GM10248 (cell line): ENCODE measurements around the gene RNF167.

Experiments used
- CTCF ChIA-PET: fragments of 300-600 bp; sonication (Branson Sonifier 250); formaldehyde crosslinking; extraction: SDS; loops from one replicate; lab custom pipeline; 2021; ENCODE audit warnings: antibody characterized with exemption; lab: Yijun Ruan, JAX
- POLR2A ChIA-PET: fragments of 350-650 bp; sonication (Branson Sonifier 250); formaldehyde crosslinking; extraction: SDS; loops from one replicate; lab custom pipeline; 2020; ENCODE audit warnings: antibody characterized with exemption; lab: Yijun Ruan, JAX
- DNase-seq: peaks from one replicate; pipeline ENCODE4 v3.0.0; 2012; ENCODE audit errors: extremely low spot score
- TF ChIP-seq, protein P1 (sequence below): IDR thresholded peaks from 2 replicates; pipeline ENCODE4 v1.5.1; 2012; ENCODE audit warnings: mild to moderate bottlenecking, low read depth; ENCODE audit errors: extremely low read depth, missing control alignments, control extremely low read depth

RNF167 gene

DNA sequence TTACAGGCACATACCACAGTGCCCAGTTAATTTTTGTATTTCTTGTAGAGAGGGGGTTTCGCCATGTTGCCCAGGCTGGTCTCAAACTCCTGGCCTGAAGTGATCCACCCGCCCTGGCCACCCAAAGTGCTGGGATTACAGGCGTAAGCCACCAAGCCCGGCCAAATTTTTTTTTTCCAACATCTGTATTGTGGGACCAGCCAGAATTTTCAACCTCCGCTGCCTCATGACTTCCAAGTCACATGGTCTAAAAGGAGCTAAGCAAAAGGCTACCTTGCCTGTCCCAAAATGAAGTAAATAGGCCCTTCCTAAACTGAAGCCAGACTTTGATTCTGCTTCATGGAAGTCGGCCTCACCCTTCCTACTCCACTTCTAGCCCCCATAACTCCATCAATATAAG lies 31.8 kb downstream of the RNF167 start:
- POLR2A ChIA-PET = no interaction called here
- TF ChIP-seq, protein P1, sequence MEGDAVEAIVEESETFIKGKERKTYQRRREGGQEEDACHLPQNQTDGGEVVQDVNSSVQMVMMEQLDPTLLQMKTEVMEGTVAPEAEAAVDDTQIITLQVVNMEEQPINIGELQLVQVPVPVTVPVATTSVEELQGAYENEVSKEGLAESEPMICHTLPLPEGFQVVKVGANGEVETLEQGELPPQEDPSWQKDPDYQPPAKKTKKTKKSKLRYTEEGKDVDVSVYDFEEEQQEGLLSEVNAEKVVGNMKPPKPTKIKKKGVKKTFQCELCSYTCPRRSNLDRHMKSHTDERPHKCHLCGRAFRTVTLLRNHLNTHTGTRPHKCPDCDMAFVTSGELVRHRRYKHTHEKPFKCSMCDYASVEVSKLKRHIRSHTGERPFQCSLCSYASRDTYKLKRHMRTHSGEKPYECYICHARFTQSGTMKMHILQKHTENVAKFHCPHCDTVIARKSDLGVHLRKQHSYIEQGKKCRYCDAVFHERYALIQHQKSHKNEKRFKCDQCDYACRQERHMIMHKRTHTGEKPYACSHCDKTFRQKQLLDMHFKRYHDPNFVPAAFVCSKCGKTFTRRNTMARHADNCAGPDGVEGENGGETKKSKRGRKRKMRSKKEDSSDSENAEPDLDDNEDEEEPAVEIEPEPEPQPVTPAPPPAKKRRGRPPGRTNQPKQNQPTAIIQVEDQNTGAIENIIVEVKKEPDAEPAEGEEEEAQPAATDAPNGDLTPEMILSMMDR = no peak
- CTCF ChIA-PET = interaction anchor here (1.0 to 5.5 kb wide), 5 partner anchors 8 to 17 kb away, joined by 3 to 47 read pairs (median 6); no protein-coding TSS in a partner anchor
- no peak for DNase-seq

DNA sequence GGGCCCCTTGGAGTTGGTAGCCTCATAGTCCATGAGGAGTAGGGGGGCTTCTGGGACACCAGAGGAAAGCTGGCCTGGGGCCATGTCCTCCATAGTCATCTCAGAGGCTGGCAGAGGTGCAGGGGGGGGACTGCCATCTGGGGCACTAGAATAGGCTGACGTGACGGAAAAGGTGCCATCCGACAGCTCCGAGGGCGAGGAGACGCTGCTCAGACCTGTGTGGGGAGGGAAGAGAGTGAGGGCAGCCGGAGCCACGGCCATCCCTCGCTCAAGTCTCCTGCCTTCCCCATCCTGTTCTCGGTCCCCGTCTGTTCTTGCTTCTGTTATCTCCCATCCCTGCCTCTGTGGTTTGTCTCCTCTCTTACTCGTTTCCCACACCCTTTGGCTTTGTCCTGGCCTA lies 32.3 kb downstream of the RNF167 start:
- DNase-seq = no peak
- TF ChIP-seq, protein P1 = no peak
- ChIA-PET POLR2A (no interaction called here), CTCF (interaction anchor here (1.1 to 5.5 kb wide), 3 partner anchors 8 to 16 kb away, joined by 3 to 47 read pairs (median 7); no protein-coding TSS in a partner anchor)

GRCh38 chr17:4972752-4973151 lies 32.7 kb downstream of the RNF167 start:
- TF ChIP-seq, protein P1 = no peak
- ChIA-PET CTCF (interaction anchor here (1.1 kb wide), 1 partner anchor 9 kb away, joined by 3 read pairs; no protein-coding TSS in a partner anchor), POLR2A (interaction anchor here (0.6 kb wide), 2 partner anchors 45 to 50 kb away, joined by 3 read pairs; no protein-coding TSS in a partner anchor)
- DNase-seq = no peak

- no peak for DNase-seq
- CTCF ChIA-PET = interaction anchor here (1.1 to 1.9 kb wide), 3 partner anchors 12 to 57 kb away, joined by 3 to 7 read pairs (median 4); partner anchors contain the start of gene CAMTA2
- TF ChIP-seq, protein P1 = no peak
- POLR2A ChIA-PET = interaction anchor here (0.6 kb wide), 2 partner anchors 44 to 50 kb away, joined by 3 read pairs; no protein-coding TSS in a partner anchor
Measured at GRCh38 chr17:4973256-4974114, 33.4 kb downstream of the RNF167 start.

DNA sequence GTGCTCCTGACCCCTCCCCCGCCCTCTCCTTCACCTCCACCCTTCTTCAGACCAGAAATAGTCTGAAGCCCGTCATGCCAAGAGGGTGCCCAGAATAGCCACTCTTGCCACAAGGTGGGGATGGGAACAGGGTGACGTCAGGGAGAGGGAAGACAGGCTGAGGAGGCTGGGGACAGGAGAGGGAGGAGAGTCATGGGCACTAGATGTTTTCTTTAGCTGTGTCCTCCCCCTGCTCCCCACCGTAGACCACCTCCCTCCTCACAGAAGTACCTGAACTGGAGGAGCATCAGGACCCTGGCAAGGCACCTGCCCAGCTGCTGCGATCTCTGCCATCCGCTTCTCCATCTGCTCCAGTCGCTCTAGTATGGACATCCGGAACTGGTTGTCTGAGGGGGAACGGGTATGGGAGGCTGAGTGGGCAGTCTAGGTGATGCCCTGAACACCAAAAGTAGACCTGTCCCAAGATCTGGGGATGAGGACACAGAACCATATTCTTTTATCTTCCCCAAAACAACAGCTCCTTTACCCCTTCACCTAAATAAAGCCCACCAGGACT lies 34.1 kb downstream of the RNF167 start:
- POLR2A ChIA-PET = no interaction called here
- CTCF ChIA-PET = interaction anchor here (0.9 to 1.9 kb wide), 5 partner anchors 11 to 57 kb away, joined by 3 to 7 read pairs (median 4); partner anchors contain the start of gene CAMTA2
- DNase-seq = no peak
- TF ChIP-seq, protein P1 = no peak

DNA sequence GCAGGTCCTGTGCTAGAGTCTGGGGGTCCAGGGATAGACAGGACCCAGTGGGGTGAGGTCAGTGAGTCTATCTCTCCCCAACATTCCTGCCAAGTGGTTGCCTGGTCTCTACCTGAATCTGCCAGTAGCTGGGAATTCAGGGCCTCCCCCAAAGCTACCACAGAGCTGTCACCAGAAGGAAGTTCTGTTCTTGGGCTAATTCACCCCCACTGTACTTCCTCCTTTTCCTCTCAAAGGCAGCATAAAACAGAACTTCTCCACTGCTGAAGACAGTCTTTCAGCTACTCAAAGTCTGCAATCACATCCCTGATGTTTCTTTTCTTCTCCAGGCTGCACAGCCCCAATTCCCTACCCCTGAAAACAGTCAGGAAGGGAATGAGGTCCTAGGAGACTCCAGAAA lies 38.7 kb downstream of the RNF167 start:
- TF ChIP-seq, protein P1 = no peak
- CTCF ChIA-PET = interaction anchor here (0.9 to 4.7 kb wide), 4 partner anchors 9 to 84 kb away, joined by 3 to 47 read pairs (median 22); partner anchors contain the start of genes ENO3 and SPAG7
- POLR2A ChIA-PET = interaction anchor here (0.6 kb wide), 1 partner anchor 324 kb away, joined by 5 read pairs; no protein-coding TSS in a partner anchor
- DNase-seq = no peak
